PFSK-1 (cell line): ENCODE measurements around the gene ECM1.

Experiments used
- FOXP2 ChIP-seq: optimal IDR thresholded peaks from 2 replicates; pipeline ENCODE3; 2011; ENCODE audit warnings: borderline replicate concordance, control low read depth, inconsistent platforms; ENCODE audit not compliant: insufficient read depth; ENCODE audit errors: extremely low read length, extremely low read depth
- POLR2AphosphoS5 ChIP-seq: IDR thresholded peaks from 2 replicates; pipeline ENCODE4 v1.6.1; 2012; ENCODE audit warnings: low read depth, mild to moderate bottlenecking, control low read depth, low read length, moderate library complexity
- REST ChIP-seq, 2 experiments: IDR thresholded peaks; 2 replicates each; pipeline versions ENCODE4 v1.6.1 to v1.8.0; 2011 to 2012; ENCODE audit warnings: low read depth in 2 of 2, low read length in 2 of 2, control low read depth in 1 of 2, inconsistent platforms in 1 of 2, mild to moderate bottlenecking in 1 of 2, moderate library complexity in 1 of 2; ENCODE audit not compliant: insufficient read depth in 1 of 2
- SIN3A ChIP-seq: IDR thresholded peaks from 2 replicates; pipeline ENCODE4 v1.6.1; 2012; ENCODE audit warnings: mild to moderate bottlenecking, low read length, moderate library complexity, borderline replicate concordance; ENCODE audit not compliant: insufficient read depth
- TAF1 ChIP-seq: IDR thresholded peaks from 2 replicates; pipeline ENCODE4 v1.6.1; 2012; ENCODE audit warnings: low read length, control low read depth, borderline replicate concordance; ENCODE audit not compliant: insufficient read depth

ECM1 gene

DNA sequence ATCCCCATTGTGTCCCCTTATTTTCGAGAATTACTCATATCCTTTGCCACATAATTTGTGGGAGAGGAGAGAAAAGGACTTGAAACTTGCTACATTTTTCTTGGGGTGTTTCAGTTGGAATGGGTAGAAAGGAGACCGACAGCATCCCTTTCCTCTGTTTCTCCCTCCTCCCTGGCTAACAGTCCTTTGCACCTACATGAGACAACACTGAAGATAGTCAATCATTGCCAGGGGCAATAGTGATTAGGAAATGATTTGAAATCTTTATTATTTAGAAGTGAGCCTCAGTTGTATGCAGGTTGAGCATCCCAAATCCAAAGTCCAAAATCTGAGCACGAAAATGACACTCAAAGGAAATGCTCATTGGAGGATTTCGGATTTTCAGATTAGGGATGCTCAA is 28.5 kb upstream of the ECM1 start:
- TF ChIP-seq POLR2AphosphoS5: no peak
- no peak for TF ChIP-seq SIN3A
- TF ChIP-seq REST (IDR thresholded peaks at IDR 0.05; ENCODE audit: insufficient read depth in 1 of 2, low read depth in 2 of 2, low read length in 2 of 2): no peak
- TF ChIP-seq FOXP2: no peak
- TF ChIP-seq TAF1: no peak

DNA sequence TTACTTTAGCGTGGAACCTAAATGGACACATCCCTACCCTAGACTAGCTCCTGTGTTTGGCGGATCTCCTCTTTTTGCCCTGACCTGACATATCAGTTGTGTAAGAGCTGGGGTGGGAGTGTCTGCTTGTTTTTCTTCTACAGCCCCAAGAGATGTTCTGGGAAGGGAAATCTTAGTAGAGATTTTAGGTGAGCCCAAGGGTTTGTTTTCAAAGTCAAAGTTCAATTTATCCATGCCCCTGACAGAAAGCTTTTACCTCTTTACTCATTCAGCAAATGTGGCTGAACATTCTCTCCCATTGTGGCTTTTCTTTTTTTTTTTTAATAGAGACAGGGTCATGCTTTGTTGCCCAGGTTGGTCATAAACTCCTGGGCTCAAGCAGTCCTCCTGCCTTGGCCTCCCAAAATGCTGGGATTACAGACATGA is 28.0 kb upstream of the ECM1 start:
- TF ChIP-seq SIN3A (no peak), TAF1 (no peak), FOXP2 (no peak), REST (IDR thresholded peaks at IDR 0.05; ENCODE audit: insufficient read depth in 1 of 2, low read depth in 2 of 2, low read length in 2 of 2) (no peak), POLR2AphosphoS5 (no peak)

- TF ChIP-seq POLR2AphosphoS5 (no peak), FOXP2 (no peak), REST (IDR thresholded peaks at IDR 0.05; ENCODE audit: insufficient read depth in 1 of 2, low read depth in 2 of 2, low read length in 2 of 2) (no peak), SIN3A (no peak), TAF1 (no peak)
These were observed 23.5 kb upstream of the ECM1 start for GRCh38 chr1:150484431-150484830.

- no peak for TF ChIP-seq FOXP2
- TF ChIP-seq REST (IDR thresholded peaks at IDR 0.05; ENCODE audit: insufficient read depth in 1 of 2, low read depth in 2 of 2, low read length in 2 of 2): no peak
- no peak for TF ChIP-seq TAF1
- TF ChIP-seq SIN3A: no peak
- TF ChIP-seq POLR2AphosphoS5: no peak
These were observed 23.0 kb upstream of the ECM1 start for GRCh38 chr1:150484861-150485260.

- peak; percentile 88 for TF ChIP-seq FOXP2
- TF ChIP-seq REST (IDR thresholded peaks at IDR 0.05; ENCODE audit: insufficient read depth in 1 of 2, low read depth in 2 of 2, low read length in 2 of 2): no peak; a peak in 1 of 4 replicates
- TF ChIP-seq TAF1: peak; percentile 93
- TF ChIP-seq POLR2AphosphoS5: peak; percentile 94
- TF ChIP-seq SIN3A: no peak; the same call in 1 of the 2 replicates
These were observed 20.7 kb upstream of the ECM1 start, which contains the start of gene TARS2 for GRCh38 chr1:150486966-150487762. TSS of gene TARS2 (plus strand) at chr1:150487419. CDS start at chr1:150487451, 32 bp downstream.
